SK-N-SH (cell line): ENCODE measurements around the gene RPA3. TPM values are rescaled to one million over a fixed set of nuclear protein-coding genes. Genes with fewer than 3 reads are reported as not detected.
A peak's percentile ranks its signal among the peaks of the same experiment; 100 is the strongest.

Source experiments
- CTCF ChIA-PET: fragments of 300-600, 350-600 bp; formaldehyde crosslinking; extraction: SDS; loops from one replicate; lab custom pipeline; 2021; lab: Yijun Ruan, JAX
- POLR2A ChIA-PET: fragments of 350-600 bp; sonication (Branson Sonifier 250); formaldehyde crosslinking; extraction: SDS; loops from one replicate; lab custom pipeline; 2020; ENCODE audit warnings: antibody characterized with exemption, inconsistent platforms; lab: Yijun Ruan, JAX
- DNase-seq: peaks from one replicate; pipeline ENCODE4 v3.0.0; 2012
- H2AFZ ChIP-seq: fragments of 200-600 bp; sonication (generic); 2 replicates; pipeline ENCODE4 v1.8.1; 2016; ENCODE audit warnings: antibody characterized with exemption, mild to moderate bottlenecking, low read depth
- H3F3A ChIP-seq: fragments of 200-600 bp; sonication (generic); replicated peaks from 2 replicates; pipeline ENCODE3; 2016; ENCODE audit warnings: antibody characterized with exemption, mild to moderate bottlenecking; ENCODE audit not compliant: insufficient read depth
- H3K27ac ChIP-seq, 2 experiments: fragments of 200-500 bp in 1 of 2; fragments of 200-600 bp in 1 of 2; sonication (Bioruptor generic) in 1 of 2; sonication (generic), shearing (Covaris generic) in 1 of 2; 2 replicates each; pipeline versions ENCODE4 v1.5.1 to v1.6.1; 2014 to 2016; ENCODE audit warnings: low read depth in 2 of 2, inconsistent platforms in 1 of 2, low read length in 1 of 2, mild to moderate bottlenecking in 1 of 2, mixed read lengths in 1 of 2
- H3K27me3 ChIP-seq: fragments of 200-600 bp; sonication (generic), shearing (Covaris generic); 2 replicates; pipeline ENCODE4 v1.6.1; 2016; ENCODE audit warnings: mixed run types; ENCODE audit not compliant: insufficient read depth
- H3K36me3 ChIP-seq, 2 experiments: fragments of 200-500 bp in 1 of 2; fragments of 200-600 bp in 1 of 2; sonication (Bioruptor generic) in 1 of 2; sonication (generic) in 1 of 2; replicated peaks in 1 of 2; 2 replicates each; pipeline versions ENCODE3 to v1.5.1; 2014 to 2016; ENCODE audit warnings: low read length in 1 of 2, mild to moderate bottlenecking in 1 of 2; ENCODE audit not compliant: insufficient read depth in 2 of 2, control insufficient read depth in 1 of 2
- H3K4me1 ChIP-seq, 2 experiments: fragments of 200-500 bp in 1 of 2; fragments of 200-600 bp in 1 of 2; sonication (Bioruptor generic) in 1 of 2; sonication (generic), shearing (Covaris generic) in 1 of 2; 2 replicates each; pipeline versions ENCODE4 v1.5.1 to v1.6.1; 2014 to 2016; ENCODE audit warnings: low read depth in 1 of 2, low read length in 1 of 2, mixed run types in 1 of 2; ENCODE audit not compliant: insufficient read depth in 2 of 2, control insufficient read depth in 1 of 2
- H3K4me2 ChIP-seq: fragments of 200-600 bp; sonication (generic), shearing (Covaris generic); 2 replicates; pipeline ENCODE4 v1.6.1; 2017; ENCODE audit warnings: mixed run types
- H3K4me3 ChIP-seq, 2 experiments: fragments of 200-500 bp in 1 of 2; fragments of 200-600 bp in 1 of 2; sonication (Bioruptor generic) in 1 of 2; sonication (generic), shearing (Covaris generic) in 1 of 2; 2 replicates each; pipeline versions ENCODE4 v1.5.1 to v1.8.1; 2014 to 2016; ENCODE audit warnings: low read depth in 2 of 2, inconsistent platforms in 1 of 2, low read length in 1 of 2, mild to moderate bottlenecking in 1 of 2, mixed read lengths in 1 of 2, moderate library complexity in 1 of 2
- H3K79me2 ChIP-seq: fragments of 200-600 bp; sonication (generic); 2 replicates; pipeline ENCODE4 v1.8.1; 2017; ENCODE audit warnings: mild to moderate bottlenecking; ENCODE audit not compliant: insufficient read depth
- H3K9ac ChIP-seq: fragments of 200-600 bp; sonication (generic); 2 replicates; pipeline ENCODE4 v1.6.1; 2017; ENCODE audit warnings: mixed run types
- H3K9me2 ChIP-seq: fragments of 200-600 bp; sonication (generic); 2 replicates; pipeline ENCODE4 v1.6.1; 2017; ENCODE audit warnings: mixed run types
- H3K9me3 ChIP-seq: fragments of 200-600 bp; sonication (generic); 2 replicates; pipeline ENCODE4 v1.6.1; 2017; ENCODE audit warnings: mixed run types, mild to moderate bottlenecking, moderate library complexity
- H4K20me1 ChIP-seq: fragments of 200-600 bp; sonication (generic); 2 replicates; pipeline ENCODE4 v1.6.1; 2017; ENCODE audit warnings: mild to moderate bottlenecking, mixed run types; ENCODE audit not compliant: insufficient read depth
- CHD2 ChIP-seq: fragments of 150-350 bp; IDR thresholded peaks from 2 replicates; pipeline ENCODE4 v1.6.1; 2018; ENCODE audit warnings: low read length; ENCODE audit not compliant: partially characterized antibody
- FOSL2 ChIP-seq: IDR thresholded peaks from 2 replicates; pipeline ENCODE4 v1.4.0; 2012; ENCODE audit warnings: low read depth, mild to moderate bottlenecking, moderate library complexity, borderline replicate concordance
- FOXJ3 ChIP-seq: sonication (generic); formaldehyde crosslinking; IDR thresholded peaks from 2 replicates; pipeline ENCODE4 v1.5.1; 2020; ENCODE audit warnings: mild to moderate bottlenecking, missing genetic modification reagents
- GABPA ChIP-seq: IDR thresholded peaks from 2 replicates; pipeline ENCODE4 v1.4.0; 2012; ENCODE audit warnings: low read depth, mild to moderate bottlenecking
- GATA2 ChIP-seq: sonication (generic); formaldehyde crosslinking; IDR thresholded peaks from 2 replicates; pipeline ENCODE4 v1.5.0; 2020; ENCODE audit warnings: mild to moderate bottlenecking, missing genetic modification reagents
- JUND ChIP-seq: IDR thresholded peaks from 2 replicates; pipeline ENCODE4 v1.4.0; 2012
- MAX ChIP-seq: IDR thresholded peaks from 2 replicates; pipeline ENCODE4 v1.4.0; 2012; ENCODE audit warnings: low read depth
- MEF2A ChIP-seq: IDR thresholded peaks from 2 replicates; pipeline ENCODE4 v1.4.0; 2012; ENCODE audit warnings: low read depth, borderline replicate concordance
- MXI1 ChIP-seq: IDR thresholded peaks from 2 replicates; pipeline ENCODE4 v1.6.1; 2012; ENCODE audit warnings: mild to moderate bottlenecking, low read depth, low read length, improper control_type of control experiment
- NFIC ChIP-seq: IDR thresholded peaks from 2 replicates; pipeline ENCODE4 v1.4.0; 2012; ENCODE audit warnings: borderline replicate concordance
- RFX5 ChIP-seq: IDR thresholded peaks from 2 replicates; pipeline ENCODE4 v1.6.1; 2012; ENCODE audit warnings: mild to moderate bottlenecking, improper control_type of control experiment, low read length
- SMC3 ChIP-seq: IDR thresholded peaks from 2 replicates; pipeline ENCODE4 v1.6.1; 2012; ENCODE audit warnings: low read depth, low read length, improper control_type of control experiment
- TAF1 ChIP-seq: IDR thresholded peaks from 2 replicates; pipeline ENCODE4 v1.6.1; 2012; ENCODE audit warnings: low read depth, mild to moderate bottlenecking, low read length, moderate library complexity, borderline replicate concordance
- TEAD4 ChIP-seq: IDR thresholded peaks from 2 replicates; pipeline ENCODE4 v1.4.0; 2012; ENCODE audit warnings: mild to moderate bottlenecking, borderline replicate concordance; ENCODE audit not compliant: insufficient read depth
- WGBS: methylation state at CpG from one replicate; pipeline ENCODE4 v1.1.6; 2017; ENCODE audit warnings: low lambda C conversion rate; 5-methylcytosine and 5-hydroxymethylcytosine counted together
- polyA plus RNA-seq, 3 experiments: library from polyadenylated mRNA; depleted of rRNA; stranded (reverse); fragments of >200 nt; gene quantifications; 2 replicates each; pipeline ENCODE4 v1.2.3, GENCODE V29; 2012
- TF ChIP-seq, protein P1 (sequence below): fragments of 150-350 bp; IDR thresholded peaks from 2 replicates; pipeline ENCODE4 v1.6.1; 2016; ENCODE audit warnings: mild to moderate bottlenecking, low read depth, low read length
- TF ChIP-seq, protein P2 (sequence below): fragments of 150-350 bp; IDR thresholded peaks from 2 replicates; pipeline ENCODE4 v1.6.1; 2017; ENCODE audit warnings: antibody characterized with exemption, low read length, low read depth, borderline replicate concordance
- TF ChIP-seq, protein P3 (sequence below): IDR thresholded peaks from 2 replicates; pipeline ENCODE4 v1.6.1; 2012; ENCODE audit warnings: mild to moderate bottlenecking, low read depth, low read length, moderate library complexity
- TF ChIP-seq, protein P4 (sequence below): fragments of 200-600 bp; sonication (generic); IDR thresholded peaks from 2 replicates; pipeline ENCODE4 v1.6.1; 2017; ENCODE audit warnings: antibody characterized with exemption, mild to moderate bottlenecking, moderate library complexity

RPA3 gene
- polyA plus RNA-seq, 1 of the 3 experiments (the other 2 are of a cell fraction), result 39.0 TPM

GRCh38 chr7:7639421-7639820 is 79.0 kb downstream of the RPA3 start:
- H3F3A ChIP-seq, result no peaks in the 10 kb centered on the region
- peaks cover 0 to 21% of the 10 kb centered on the region in 2 experiments; a peak in 2 of 4 replicates for H3K4me1 ChIP-seq
- ChIA-PET POLR2A (interaction anchor here (2.2 to 2.7 kb wide), 2 partner anchors 30 to 330 kb away, joined by 7 to 25 read pairs; partner anchors contain the start of gene GLCCI1), CTCF (interaction anchor here (1.5 to 4.3 kb wide), 6 partner anchors 11 to 657 kb away, joined by 3 to 19 read pairs (median 6); no protein-coding TSS in a partner anchor)
- peaks cover 12 to 22% of the 10 kb centered on the region in 2 experiments for H3K36me3 ChIP-seq
- H3K4me2 ChIP-seq, result peak overlapping the region; percentile 72
- H2AFZ ChIP-seq, result peak overlapping the region; percentile 87
- H3K27ac ChIP-seq, result peak overlapping the region; percentile 61 to 88
- peak overlapping the region; percentile 79 to 85 for H3K4me3 ChIP-seq
- no peaks in the 10 kb centered on the region for H3K9me2 ChIP-seq
- peak overlapping the region; percentile 65 for H3K9ac ChIP-seq
- no peaks in the 10 kb centered on the region for H3K9me3 ChIP-seq
- H3K79me2 ChIP-seq, result peaks cover 41% of the 10 kb centered on the region
- H4K20me1 ChIP-seq, result no peaks in the 10 kb centered on the region
- TF ChIP-seq MAX (no peak), SMC3 (no peak), NFIC (no peak), JUND (no peak), MEF2A (no peak), RFX5 (no peak), FOSL2 (no peak)
- TF ChIP-seq, protein P1, sequence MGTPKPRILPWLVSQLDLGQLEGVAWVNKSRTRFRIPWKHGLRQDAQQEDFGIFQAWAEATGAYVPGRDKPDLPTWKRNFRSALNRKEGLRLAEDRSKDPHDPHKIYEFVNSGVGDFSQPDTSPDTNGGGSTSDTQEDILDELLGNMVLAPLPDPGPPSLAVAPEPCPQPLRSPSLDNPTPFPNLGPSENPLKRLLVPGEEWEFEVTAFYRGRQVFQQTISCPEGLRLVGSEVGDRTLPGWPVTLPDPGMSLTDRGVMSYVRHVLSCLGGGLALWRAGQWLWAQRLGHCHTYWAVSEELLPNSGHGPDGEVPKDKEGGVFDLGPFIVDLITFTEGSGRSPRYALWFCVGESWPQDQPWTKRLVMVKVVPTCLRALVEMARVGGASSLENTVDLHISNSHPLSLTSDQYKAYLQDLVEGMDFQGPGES, result no peak
- TF ChIP-seq, protein P2, sequence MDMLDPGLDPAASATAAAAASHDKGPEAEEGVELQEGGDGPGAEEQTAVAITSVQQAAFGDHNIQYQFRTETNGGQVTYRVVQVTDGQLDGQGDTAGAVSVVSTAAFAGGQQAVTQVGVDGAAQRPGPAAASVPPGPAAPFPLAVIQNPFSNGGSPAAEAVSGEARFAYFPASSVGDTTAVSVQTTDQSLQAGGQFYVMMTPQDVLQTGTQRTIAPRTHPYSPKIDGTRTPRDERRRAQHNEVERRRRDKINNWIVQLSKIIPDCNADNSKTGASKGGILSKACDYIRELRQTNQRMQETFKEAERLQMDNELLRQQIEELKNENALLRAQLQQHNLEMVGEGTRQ, result no peak
- WGBS, result 5% methylated on average over 5 of the region's 5 CpGs
- H3K27me3 ChIP-seq, result no peaks in the 10 kb centered on the region
- no peak for DNase-seq

DNA sequence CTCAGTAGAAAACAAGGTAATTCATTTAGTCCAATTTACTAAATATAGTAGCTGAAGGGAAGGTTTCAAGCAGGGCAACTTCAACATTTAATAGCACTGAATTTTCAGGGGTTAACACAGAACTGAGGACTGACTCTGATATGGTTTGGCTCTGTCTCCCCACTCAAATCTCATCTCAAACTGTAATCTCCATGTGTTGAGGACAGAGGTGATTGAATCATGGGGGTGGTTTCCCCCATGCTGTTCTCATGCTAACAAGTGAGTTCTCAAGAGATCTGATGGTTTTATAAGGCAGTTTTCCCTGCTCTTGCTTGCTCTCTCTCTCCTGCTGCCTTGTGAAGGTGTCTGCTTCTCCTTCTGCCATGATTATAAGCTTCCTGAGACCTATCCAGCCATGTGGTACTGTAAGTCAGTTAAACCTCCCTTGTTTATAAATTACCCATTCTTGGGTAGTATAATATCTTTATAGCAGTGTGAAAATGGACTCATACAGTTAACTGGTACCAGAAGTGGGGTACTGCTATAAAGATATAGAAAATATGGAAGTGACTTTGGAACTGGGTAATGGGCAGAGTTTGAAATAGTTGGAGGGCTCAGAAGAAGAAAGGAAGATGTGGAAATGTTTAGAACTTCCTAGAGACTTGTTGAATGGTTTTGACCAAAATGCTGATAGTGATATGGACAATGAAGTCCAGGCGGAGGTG is 87.6 kb downstream of the RPA3 start:
- CTCF ChIA-PET, result interaction anchor here (0.9 to 1.6 kb wide), 2 partner anchors 17 to 36 kb away, joined by 3 read pairs; no protein-coding TSS in a partner anchor
- no peak for DNase-seq
- TF ChIP-seq NFIC (no peak), GATA2 (CRISPR knock-in tag) (no peak), RFX5 (no peak), MXI1 (no peak), CHD2 (no peak), TEAD4 (no peak), SMC3 (no peak), GABPA (no peak), TAF1 (no peak), FOSL2 (no peak), FOXJ3 (CRISPR knock-in tag) (no peak)
- TF ChIP-seq, protein P3, sequence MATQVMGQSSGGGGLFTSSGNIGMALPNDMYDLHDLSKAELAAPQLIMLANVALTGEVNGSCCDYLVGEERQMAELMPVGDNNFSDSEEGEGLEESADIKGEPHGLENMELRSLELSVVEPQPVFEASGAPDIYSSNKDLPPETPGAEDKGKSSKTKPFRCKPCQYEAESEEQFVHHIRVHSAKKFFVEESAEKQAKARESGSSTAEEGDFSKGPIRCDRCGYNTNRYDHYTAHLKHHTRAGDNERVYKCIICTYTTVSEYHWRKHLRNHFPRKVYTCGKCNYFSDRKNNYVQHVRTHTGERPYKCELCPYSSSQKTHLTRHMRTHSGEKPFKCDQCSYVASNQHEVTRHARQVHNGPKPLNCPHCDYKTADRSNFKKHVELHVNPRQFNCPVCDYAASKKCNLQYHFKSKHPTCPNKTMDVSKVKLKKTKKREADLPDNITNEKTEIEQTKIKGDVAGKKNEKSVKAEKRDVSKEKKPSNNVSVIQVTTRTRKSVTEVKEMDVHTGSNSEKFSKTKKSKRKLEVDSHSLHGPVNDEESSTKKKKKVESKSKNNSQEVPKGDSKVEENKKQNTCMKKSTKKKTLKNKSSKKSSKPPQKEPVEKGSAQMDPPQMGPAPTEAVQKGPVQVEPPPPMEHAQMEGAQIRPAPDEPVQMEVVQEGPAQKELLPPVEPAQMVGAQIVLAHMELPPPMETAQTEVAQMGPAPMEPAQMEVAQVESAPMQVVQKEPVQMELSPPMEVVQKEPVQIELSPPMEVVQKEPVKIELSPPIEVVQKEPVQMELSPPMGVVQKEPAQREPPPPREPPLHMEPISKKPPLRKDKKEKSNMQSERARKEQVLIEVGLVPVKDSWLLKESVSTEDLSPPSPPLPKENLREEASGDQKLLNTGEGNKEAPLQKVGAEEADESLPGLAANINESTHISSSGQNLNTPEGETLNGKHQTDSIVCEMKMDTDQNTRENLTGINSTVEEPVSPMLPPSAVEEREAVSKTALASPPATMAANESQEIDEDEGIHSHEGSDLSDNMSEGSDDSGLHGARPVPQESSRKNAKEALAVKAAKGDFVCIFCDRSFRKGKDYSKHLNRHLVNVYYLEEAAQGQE, result no peak
- TF ChIP-seq, protein P4, sequence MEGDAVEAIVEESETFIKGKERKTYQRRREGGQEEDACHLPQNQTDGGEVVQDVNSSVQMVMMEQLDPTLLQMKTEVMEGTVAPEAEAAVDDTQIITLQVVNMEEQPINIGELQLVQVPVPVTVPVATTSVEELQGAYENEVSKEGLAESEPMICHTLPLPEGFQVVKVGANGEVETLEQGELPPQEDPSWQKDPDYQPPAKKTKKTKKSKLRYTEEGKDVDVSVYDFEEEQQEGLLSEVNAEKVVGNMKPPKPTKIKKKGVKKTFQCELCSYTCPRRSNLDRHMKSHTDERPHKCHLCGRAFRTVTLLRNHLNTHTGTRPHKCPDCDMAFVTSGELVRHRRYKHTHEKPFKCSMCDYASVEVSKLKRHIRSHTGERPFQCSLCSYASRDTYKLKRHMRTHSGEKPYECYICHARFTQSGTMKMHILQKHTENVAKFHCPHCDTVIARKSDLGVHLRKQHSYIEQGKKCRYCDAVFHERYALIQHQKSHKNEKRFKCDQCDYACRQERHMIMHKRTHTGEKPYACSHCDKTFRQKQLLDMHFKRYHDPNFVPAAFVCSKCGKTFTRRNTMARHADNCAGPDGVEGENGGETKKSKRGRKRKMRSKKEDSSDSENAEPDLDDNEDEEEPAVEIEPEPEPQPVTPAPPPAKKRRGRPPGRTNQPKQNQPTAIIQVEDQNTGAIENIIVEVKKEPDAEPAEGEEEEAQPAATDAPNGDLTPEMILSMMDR, result no peak
- H3K4me3 ChIP-seq, result no peak overlapping the region
- WGBS, result 83% methylated on average over 1 of the region's 1 CpG
- no peaks in the 10 kb centered on the region for H3K4me1 ChIP-seq
- no peak overlapping the region for H3K9ac ChIP-seq
- no peaks in the 10 kb centered on the region for H3K79me2 ChIP-seq
- H2AFZ ChIP-seq, result no peak overlapping the region
- no peaks in the 10 kb centered on the region for H3K27me3 ChIP-seq
- H3K9me3 ChIP-seq, result no peaks in the 10 kb centered on the region
- no peak overlapping the region for H3K27ac ChIP-seq
- H4K20me1 ChIP-seq, result no peaks in the 10 kb centered on the region
- no peak overlapping the region for H3K4me2 ChIP-seq
- peaks cover 0 to 8% of the 10 kb centered on the region in 2 experiments for H3K36me3 ChIP-seq
- POLR2A ChIA-PET, result no interaction called here
- H3K9me2 ChIP-seq, result no peaks in the 10 kb centered on the region
- no peaks in the 10 kb centered on the region for H3F3A ChIP-seq
